Naive thymus-derived CD4-positive, alpha-beta T cell (primary cell): ENCODE results near the gene DENND5A. TPM values are rescaled to one million over a fixed set of nuclear protein-coding genes. Genes with fewer than 3 reads are reported as not detected.

Source experiments
- ATAC-seq: fragments of 150-1000 bp; cut with Tn5 transposase; 2 replicates; pipeline ENCODE4 v1.10.0; 2021; ENCODE audit warnings: mild to moderate bottlenecking, moderate library complexity
- CTCF ChIA-PET: fragments of 350-600 bp; sonication (Branson Sonifier 250); formaldehyde crosslinking; loops from one replicate; lab custom pipeline; 2021; ENCODE audit warnings: antibody characterized with exemption; lab: Charles Lee
- POLR2A ChIA-PET: fragments of 350-600 bp; sonication (Branson Sonifier 250); formaldehyde crosslinking; loops from one replicate; lab custom pipeline; 2021; ENCODE audit warnings: antibody characterized with exemption, inconsistent platforms; lab: Charles Lee
- DNase-seq, 9 donors: peaks; one replicate each; pipeline versions ENCODE4 v3.0.0 to v3.0.0-alpha.2; 2020 to 2022; ENCODE audit warnings: mixed read lengths in 1 of 9
- H3K27ac ChIP-seq: one replicate; pipeline ENCODE4 v1.7.0; 2013; ENCODE audit warnings: mild to moderate bottlenecking, low read depth, low read length, moderate library complexity
- H3K27me3 ChIP-seq, 2 donors: one replicate each; pipeline ENCODE4 v1.7.0; 2013; ENCODE audit warnings: low read length in 2 of 2, mild to moderate bottlenecking in 2 of 2, moderate library complexity in 2 of 2; ENCODE audit not compliant: control insufficient read depth in 2 of 2, insufficient read depth in 2 of 2
- H3K36me3 ChIP-seq, 3 experiments: 1 replicate in 2 of 3; 2 replicates in 1 of 3; pipeline ENCODE4 v1.7.0; 2013; ENCODE audit warnings: low read length in 3 of 3, mild to moderate bottlenecking in 3 of 3, moderate library complexity in 1 of 3; ENCODE audit not compliant: insufficient read depth in 3 of 3, control insufficient read depth in 2 of 3
- H3K4me1 ChIP-seq, 2 donors: one replicate each; pipeline ENCODE4 v1.7.0; 2013; ENCODE audit warnings: low read length in 2 of 2, mild to moderate bottlenecking in 2 of 2, moderate library complexity in 1 of 2; ENCODE audit not compliant: control insufficient read depth in 2 of 2, insufficient read depth in 2 of 2
- H3K4me3 ChIP-seq: 2 replicates; pipeline ENCODE4 v1.7.0; 2013; ENCODE audit warnings: mild to moderate bottlenecking, low read length
- H3K9me3 ChIP-seq, 3 experiments: 1 replicate in 2 of 3; 2 replicates in 1 of 3; pipeline ENCODE4 v1.7.0; 2013; ENCODE audit warnings: low read length in 3 of 3; ENCODE audit not compliant: control insufficient read depth in 2 of 3
- H3K27ac Mint-ChIP-seq, 9 donors: one replicate each; pipeline ENCODE4 v1.8.0; 2020 to 2022; ENCODE audit warnings: mixed read lengths in 9 of 9, mild to moderate bottlenecking in 8 of 9, moderate library complexity in 5 of 9, inconsistent platforms in 2 of 9
- H3K27me3 Mint-ChIP-seq, 5 donors: one replicate each; pipeline ENCODE4 v1.8.0; 2021 to 2022; ENCODE audit warnings: mixed read lengths in 5 of 5, mild to moderate bottlenecking in 1 of 5
- H3K36me3 Mint-ChIP-seq, 5 donors: one replicate each; pipeline ENCODE4 v1.8.0; 2020 to 2022; ENCODE audit warnings: mixed read lengths in 5 of 5, mild to moderate bottlenecking in 3 of 5, inconsistent platforms in 1 of 5
- H3K4me1 Mint-ChIP-seq, 7 donors: one replicate each; pipeline ENCODE4 v1.8.0; 2020 to 2022; ENCODE audit warnings: mixed read lengths in 7 of 7, mild to moderate bottlenecking in 3 of 7, inconsistent platforms in 1 of 7
- H3K4me3 Mint-ChIP-seq, 10 donors: one replicate each; pipeline ENCODE4 v1.8.0; 2020 to 2022; ENCODE audit warnings: mild to moderate bottlenecking in 10 of 10, mixed read lengths in 10 of 10, moderate library complexity in 6 of 10, inconsistent platforms in 2 of 10
- H3K9me3 Mint-ChIP-seq, 11 donors: one replicate each; pipeline ENCODE4 v1.8.0; 2020 to 2022; ENCODE audit warnings: mixed read lengths in 11 of 11, mild to moderate bottlenecking in 4 of 11, inconsistent platforms in 1 of 11, moderate library complexity in 1 of 11
- intact Hi-C, 2 donors: fragments of 100-400 bp; cut with micrococcal nuclease; formaldehyde crosslinking; loops; one replicate each; pipeline ENCODE4 v1.15.1; 2023
- microRNA-seq: library from miRNA; unstranded; fragments of <30 nt; microRNA quantifications from one replicate; pipeline ENCODE4 v1.2.0, GENCODE V29; 2022; ENCODE audit warnings: borderline microRNAs expressed
- polyA plus RNA-seq, 2 donors: library from polyadenylated mRNA; unstranded; fragments of 300-500 nt; fragmentation: Illumina TruSeq; gene quantifications; one replicate each; pipeline ENCODE4 v1.2.3, GENCODE V29; 2021
- total RNA-seq, 6 experiments: library from RNA in 5 of 6; stranded (reverse) in 5 of 6; gene quantifications; 1 replicate in 5 of 6; 2 replicates in 1 of 6; pipeline ENCODE4 v1.2.3 and lab custom pipeline; 2021 to 2026

The DENND5A gene
- total and polyA plus RNA-seq, 7 experiments from 2014 or later = 33.9 to 178 (median 106) TPM

GRCh38 chr11:9091044-9091922 lies 173.9 kb downstream of the DENND5A start, which contains the start of gene SCUBE2:
Gene SCUBE2, minus strand, starts transcription at chr11:9091599. Its CDS starts 71 bp downstream, at chr11:9091528.
- no peak within 1 kb of the TSS for H3K27ac Mint-ChIP-seq
- H3K27me3 ChIP-seq = peaks cover 0 to 9% of the 10 kb centered on the region in 2 donors
- ChIA-PET POLR2A (no interaction called here), CTCF (no interaction called here)
- no peaks in the 10 kb centered on the region for H3K36me3 ChIP-seq
- H3K36me3 Mint-ChIP-seq = peaks cover 0 to 4% (median 2%) of the 10 kb centered on the region in 5 donors
- H3K9me3 Mint-ChIP-seq = no peaks in the 10 kb centered on the region
- peak; percentile 33 for ATAC-seq
- peaks cover 58 to 72% (median 68%) of the 10 kb centered on the region in 5 donors for H3K27me3 Mint-ChIP-seq
- no peaks in the 10 kb centered on the region for H3K9me3 ChIP-seq
- H3K4me3 ChIP-seq = no peak within 1 kb of the TSS
- H3K27ac ChIP-seq = no peak within 1 kb of the TSS
- peaks cover 0 to 16% (median 9%) of the 10 kb centered on the region in 7 donors for H3K4me1 Mint-ChIP-seq
- peak within 1 kb of the TSS; percentile 16 to 78 (median 58) for H3K4me3 Mint-ChIP-seq
- DNase-seq = no peak
- intact Hi-C loops = loop anchor here in 1 of 2 donors (5.0 kb wide), 1 partner anchor 46 kb away; no protein-coding TSS in a partner anchor
- H3K4me1 ChIP-seq = no peaks in the 10 kb centered on the region

- Histone ChIP-seq H3K9me3 (no peaks in the 10 kb centered on the region), H3K27me3 (peaks cover 0 to 9% of the 10 kb centered on the region in 2 donors), H3K4me3 (no peak overlapping the region), H3K36me3 (no peaks in the 10 kb centered on the region), H3K4me1 (no peaks in the 10 kb centered on the region), H3K27ac (no peak overlapping the region)
- H3K27me3 Mint-ChIP-seq = peaks cover 55 to 75% (median 66%) of the 10 kb centered on the region in 5 donors
- no peaks in the 10 kb centered on the region for H3K9me3 Mint-ChIP-seq
- CTCF ChIA-PET = no interaction called here
- POLR2A ChIA-PET = no interaction called here
- intact Hi-C loops = loop anchor here in 1 of 2 donors (5.0 kb wide), 1 partner anchor 47 kb away; no protein-coding TSS in a partner anchor
- ATAC-seq (no peak), DNase-seq (no peak)
- H3K36me3 Mint-ChIP-seq = peaks cover 0 to 4% (median 0%) of the 10 kb centered on the region in 5 donors
- no peak overlapping the region for H3K27ac Mint-ChIP-seq
- H3K4me3 Mint-ChIP-seq = peak overlapping the region in 9 of 10 donors; percentile 32 to 78 (median 59)
- peaks cover 0 to 16% (median 9%) of the 10 kb centered on the region in 7 donors for H3K4me1 Mint-ChIP-seq
These were observed 174.6 kb downstream of the DENND5A start for GRCh38 chr11:9090488-9091043.

GRCh38 chr11:9089636-9090035 lies 175.5 kb downstream of the DENND5A start:
- ChIA-PET CTCF (no interaction called here), POLR2A (no interaction called here)
- no peak overlapping the region for H3K27ac ChIP-seq
- no peaks in the 10 kb centered on the region for H3K36me3 ChIP-seq
- H3K9me3 ChIP-seq = no peaks in the 10 kb centered on the region
- no peak overlapping the region for H3K4me3 ChIP-seq
- H3K36me3 Mint-ChIP-seq = peaks cover 0 to 4% (median 0%) of the 10 kb centered on the region in 5 donors
- H3K27me3 Mint-ChIP-seq = peaks cover 47 to 75% (median 66%) of the 10 kb centered on the region in 5 donors
- no peak overlapping the region for H3K27ac Mint-ChIP-seq
- H3K4me1 ChIP-seq = no peaks in the 10 kb centered on the region
- no peak for DNase-seq
- H3K27me3 ChIP-seq = peaks cover 0 to 9% of the 10 kb centered on the region in 2 donors
- no peaks in the 10 kb centered on the region for H3K9me3 Mint-ChIP-seq
- peak overlapping the region in 1 of 10 donors; percentile 45 for H3K4me3 Mint-ChIP-seq
- no peak for ATAC-seq
- intact Hi-C loops = loop anchor here in 1 of 2 donors (5.0 kb wide), 1 partner anchor 48 kb away; no protein-coding TSS in a partner anchor
- peaks cover 0 to 16% (median 9%) of the 10 kb centered on the region in 7 donors for H3K4me1 Mint-ChIP-seq

GRCh38 chr11:9089061-9089460 lies 176.1 kb downstream of the DENND5A start:
- DNase-seq (no peak), ATAC-seq (no peak)
- no peaks in the 10 kb centered on the region for H3K4me1 ChIP-seq
- peaks cover 0 to 9% of the 10 kb centered on the region in 2 donors for H3K27me3 ChIP-seq
- Mint-ChIP-seq H3K4me3 (no peak overlapping the region), H3K27me3 (peaks cover 44 to 74% (median 64%) of the 10 kb centered on the region in 5 donors), H3K27ac (no peak overlapping the region), H3K9me3 (no peaks in the 10 kb centered on the region), H3K36me3 (peaks cover 0 to 4% (median 0%) of the 10 kb centered on the region in 5 donors), H3K4me1 (peaks cover 0 to 16% (median 8%) of the 10 kb centered on the region in 7 donors)
- H3K4me3 ChIP-seq = no peak overlapping the region
- H3K9me3 ChIP-seq = no peaks in the 10 kb centered on the region
- intact Hi-C loops = no loop called here
- CTCF ChIA-PET = no interaction called here
- POLR2A ChIA-PET = no interaction called here
- no peaks in the 10 kb centered on the region for H3K36me3 ChIP-seq
- no peak overlapping the region for H3K27ac ChIP-seq

Small RNA genes lying within 50 kb of the gene (microRNA-seq; reads per million reads assigned to microRNA genes)
- not detected for gene MIR5691

Other genes starting within 250 kb of the DENND5A start
- under 1 TPM in 3 of 5 experiments, not detected in 2; 0.45 to 0.92 (median 0.54) TPM for gene SCUBE2, start 173.8 kb downstream of the DENND5A start, total RNA-seq
- not detected for gene SCUBE2, start 173.8 kb downstream of the DENND5A start, polyA plus RNA-seq
- 10 to 100 TPM; 33.9 to 73.7 (median 49.0) TPM for gene TMEM41B, start 49.2 kb upstream of the DENND5A start, total RNA-seq
- 10 to 100 TPM; 10.5 to 11.9 TPM for gene TMEM41B, start 49.2 kb upstream of the DENND5A start, polyA plus RNA-seq
- 100 to 1,000 TPM in 1 of 5 experiments, 10 to 100 TPM in 4; 47.3 to 105 (median 61.3) TPM for gene IPO7, start 119.3 kb upstream of the DENND5A start, total RNA-seq
- 1 to 10 TPM; 4.1 to 7.7 TPM for gene IPO7, start 119.3 kb upstream of the DENND5A start, polyA plus RNA-seq
- gene ZNF143, start 195.7 kb upstream of the DENND5A start, total RNA-seq = 10 to 100 TPM; 29.6 to 47.5 (median 34.4) TPM
- gene ZNF143, start 195.7 kb upstream of the DENND5A start, polyA plus RNA-seq = 10 to 100 TPM; 41.5 TPM